ENCODE data around the gene GRIK3.

- TF ChIP-seq CTCF (IDR thresholded peaks at IDR 0.05) = no peak
- TF ChIP-seq POLR2A (IDR thresholded peaks at IDR 0.05) = no peak
Observed at GRCh38 chr1:36869826-36870225, 164.5 kb downstream of the GRIK3 start.

Data from right lobe of liver (tissue), 4 donors.